H1 (cell line): Measurements from ENCODE around the gene HPD. TPM values are rescaled to one million over a fixed set of nuclear protein-coding genes. Genes with fewer than 3 reads are reported as not detected.

Experiments used
- CTCF ChIA-PET: fragments of 300-600 bp; sonication (Branson Sonifier 250); formaldehyde crosslinking; loops from one replicate; lab custom pipeline; 2021; ENCODE audit not compliant: partially characterized antibody; lab: Charles Lee
- POLR2A ChIA-PET: fragments of 300-600 bp; sonication (Branson Sonifier 250); formaldehyde crosslinking; loops from one replicate; lab custom pipeline; 2021; ENCODE audit warnings: inconsistent platforms; ENCODE audit not compliant: partially characterized antibody; lab: Charles Lee
- DNase-seq, 2 experiments: peaks; one replicate each; pipeline versions ENCODE4 v3.0.0 to v3.0.0-alpha.2; 2010 to 2022; ENCODE audit warnings: low spot score in 2 of 2, low read depth in 1 of 2, mixed read lengths in 1 of 2
- FAIRE-seq: peaks from 2 replicates; lab custom pipeline; 2011; peaks lifted over from hg19 to GRCh38; lab: Jason Lieb, UNC
- H2AFZ ChIP-seq: 2 replicates; pipeline ENCODE4 v1.8.1; 2012; ENCODE audit warnings: low read length, inconsistent platforms
- H2AK5ac ChIP-seq: 2 replicates; pipeline ENCODE4 v1.6.1; 2013; ENCODE audit warnings: low read depth, low read length
- H2BK120ac ChIP-seq: replicated peaks from 2 replicates; pipeline ENCODE3; 2013; ENCODE audit warnings: low read depth, low read length, inconsistent platforms
- H2BK12ac ChIP-seq: 2 replicates; pipeline ENCODE4 v1.6.1; 2013; ENCODE audit warnings: low read depth, low read length
- H2BK15ac ChIP-seq: 2 replicates; pipeline ENCODE4 v1.6.1; 2013; ENCODE audit warnings: low read length
- H2BK20ac ChIP-seq: 2 replicates; pipeline ENCODE4 v1.6.1; 2013; ENCODE audit warnings: low read length
- H2BK5ac ChIP-seq: 2 replicates; pipeline ENCODE4 v1.6.1; 2013; ENCODE audit warnings: low read depth, low read length
- H3K14ac ChIP-seq: 2 replicates; pipeline ENCODE4 v1.6.1; 2013; ENCODE audit warnings: inconsistent platforms; ENCODE audit not compliant: insufficient read length
- H3K18ac ChIP-seq: 2 replicates; pipeline ENCODE4 v1.6.1; 2013; ENCODE audit warnings: low read length; ENCODE audit errors: extremely low read depth
- H3K23ac ChIP-seq: 2 replicates; pipeline ENCODE4 v1.6.1; 2013; ENCODE audit warnings: inconsistent platforms; ENCODE audit not compliant: insufficient read length
- H3K23me2 ChIP-seq: 2 replicates; pipeline ENCODE4 v1.6.1; 2013; ENCODE audit warnings: low read depth, low read length
- H3K27ac ChIP-seq: 2 replicates; pipeline ENCODE4 v1.6.1; 2011; ENCODE audit warnings: low read depth, low read length, inconsistent platforms
- H3K27me3 ChIP-seq, 4 experiments: replicated peaks in 1 of 4; 1 replicate in 1 of 4; 2 replicates in 3 of 4; pipeline versions ENCODE4 v1.6.1 to v1.8.1; 2011 to 2013; ENCODE audit warnings: low read length in 3 of 4, mild to moderate bottlenecking in 3 of 4, inconsistent platforms in 2 of 4, mixed read lengths in 2 of 4, moderate library complexity in 1 of 4; ENCODE audit not compliant: control insufficient read depth in 3 of 4, insufficient read depth in 3 of 4; ENCODE audit errors: extremely low read depth in 1 of 4
- H3K36me3 ChIP-seq, 4 experiments: 2 replicates each; pipeline versions ENCODE4 v1.6.1 to v1.8.1; 2011 to 2013; ENCODE audit warnings: mild to moderate bottlenecking in 4 of 4, low read length in 3 of 4, moderate library complexity in 2 of 4, control low read depth in 1 of 4, inconsistent platforms in 1 of 4; ENCODE audit not compliant: insufficient read depth in 4 of 4, control insufficient read depth in 2 of 4
- H3K4ac ChIP-seq: replicated peaks from 2 replicates; pipeline ENCODE3; 2013; ENCODE audit warnings: low read length, low read depth, mixed read lengths, inconsistent platforms; ENCODE audit not compliant: insufficient read length
- H3K4me1 ChIP-seq, 4 experiments: replicated peaks in 1 of 4; 1 replicate in 1 of 4; 2 replicates in 3 of 4; pipeline versions ENCODE4 v1.6.1 to v1.8.1; 2011 to 2013; ENCODE audit warnings: low read length in 3 of 4, inconsistent platforms in 2 of 4, mixed read lengths in 1 of 4; ENCODE audit not compliant: insufficient read depth in 4 of 4, control insufficient read depth in 3 of 4
- H3K4me2 ChIP-seq, 2 experiments: 2 replicates each; pipeline versions ENCODE4 v1.6.1 to v1.8.1; 2011 to 2013; ENCODE audit warnings: low read depth in 2 of 2, low read length in 2 of 2, control low read depth in 1 of 2, inconsistent platforms in 1 of 2, mild to moderate bottlenecking in 1 of 2; ENCODE audit not compliant: insufficient read depth in 1 of 2
- H3K4me3 ChIP-seq, 4 experiments: fragments of 200-600, 300-600 bp in 1 of 4; sonication (generic), shearing (Covaris generic), sonication (Bioruptor Twin) in 1 of 4; 2 replicates each; pipeline versions ENCODE4 v1.5.1 to v1.8.1; 2011 to 2016; ENCODE audit warnings: low read length in 4 of 4, low read depth in 3 of 4, control low read depth in 2 of 4, inconsistent platforms in 2 of 4, mild to moderate bottlenecking in 2 of 4, mixed read lengths in 1 of 4, moderate library complexity in 1 of 4; ENCODE audit not compliant: insufficient read depth in 2 of 4; ENCODE audit errors: extremely low read depth in 1 of 4
- H3K56ac ChIP-seq: replicated peaks from 2 replicates; pipeline ENCODE3; 2013; ENCODE audit warnings: low read depth, mild to moderate bottlenecking, mixed read lengths, low read length, inconsistent platforms; ENCODE audit not compliant: insufficient read length
- H3K79me1 ChIP-seq: 2 replicates; pipeline ENCODE4 v1.6.1; 2013; ENCODE audit warnings: low read depth, low read length, control low read depth
- H3K79me2 ChIP-seq, 2 experiments: 2 replicates each; pipeline versions ENCODE4 v1.6.1 to v1.8.1; 2012 to 2013; ENCODE audit warnings: low read length in 2 of 2, mild to moderate bottlenecking in 2 of 2, inconsistent platforms in 1 of 2; ENCODE audit not compliant: insufficient read depth in 2 of 2, control insufficient read depth in 1 of 2
- H3K9ac ChIP-seq, 4 experiments: replicated peaks in 1 of 4; 1 replicate in 1 of 4; 2 replicates in 3 of 4; pipeline versions ENCODE4 v1.6.1 to v1.8.1; 2011 to 2013; ENCODE audit warnings: low read depth in 3 of 4, low read length in 3 of 4, control low read depth in 2 of 4, mild to moderate bottlenecking in 2 of 4, moderate library complexity in 2 of 4, inconsistent platforms in 1 of 4; ENCODE audit errors: extremely low read depth in 1 of 4
- H3K9me3 ChIP-seq, 2 experiments: 2 replicates each; pipeline versions ENCODE4 v1.6.1 to v1.8.1; 2012 to 2013; ENCODE audit warnings: mild to moderate bottlenecking in 2 of 2, moderate library complexity in 2 of 2, control low read depth in 1 of 2, inconsistent platforms in 1 of 2, low read depth in 1 of 2, low read length in 1 of 2, mixed read lengths in 1 of 2; ENCODE audit not compliant: insufficient read depth in 2 of 2
- H4K20me1 ChIP-seq, 2 experiments: replicated peaks in 1 of 2; 2 replicates each; pipeline versions ENCODE3 to v1.8.1; 2011 to 2013; ENCODE audit warnings: inconsistent platforms in 2 of 2, low read length in 2 of 2, mild to moderate bottlenecking in 1 of 2; ENCODE audit not compliant: insufficient read depth in 2 of 2, control insufficient read depth in 1 of 2
- H4K5ac ChIP-seq: 2 replicates; pipeline ENCODE4 v1.6.1; 2013; ENCODE audit warnings: low read length, low read depth, mixed read lengths, inconsistent platforms; ENCODE audit not compliant: insufficient read length
- H4K8ac ChIP-seq: 2 replicates; pipeline ENCODE4 v1.8.0; 2013; ENCODE audit warnings: mild to moderate bottlenecking, moderate library complexity, low read length, inconsistent platforms; ENCODE audit not compliant: insufficient read depth; ENCODE audit errors: extremely low read depth
- H4K91ac ChIP-seq: replicated peaks from 2 replicates; pipeline ENCODE3; 2013; ENCODE audit warnings: low read length, mixed read lengths, inconsistent platforms; ENCODE audit not compliant: insufficient read length
- GABPA ChIP-seq: IDR thresholded peaks from 2 replicates; pipeline ENCODE4 v1.6.1; 2011; ENCODE audit warnings: mild to moderate bottlenecking, low read length, moderate library complexity, borderline replicate concordance; ENCODE audit not compliant: insufficient read depth
- SIN3A ChIP-seq, 2 experiments: IDR thresholded peaks in 1 of 2; conservative IDR thresholded peaks in 1 of 2; 2 replicates each; pipeline ENCODE4 v1.6.1; 2011 to 2012; ENCODE audit warnings: low read length in 2 of 2, improper control_type of control experiment in 1 of 2, low read depth in 1 of 2, mild to moderate bottlenecking in 1 of 2
- WGBS, 2 experiments: shearing (Covaris generic) in 1 of 2; methylation state at CpG; one replicate each; pipeline versions ENCODE4 v1.1.6 to v1.1.7; 2013 to 2015; ENCODE audit warnings: low lambda C conversion rate in 2 of 2, mixed read lengths in 2 of 2, inconsistent platforms in 1 of 2, low coverage in 1 of 2, missing lambda C conversion rate in 1 of 2; ENCODE audit not compliant: insufficient replicate concordance in 2 of 2, insufficient coverage in 1 of 2, insufficient read length in 1 of 2; ENCODE audit errors: extremely low coverage in 1 of 2, missing lambda C conversion rate in 1 of 2; 5-methylcytosine and 5-hydroxymethylcytosine counted together
- polyA plus RNA-seq, 7 experiments: library from polyadenylated mRNA; depleted of rRNA in 3 of 7; stranded (reverse) in 5 of 7; unstranded in 2 of 7; fragments of >200 nt in 5 of 7; fragments of 200-250 nt in 2 of 7; gene quantifications; 1 replicate in 5 of 7; 2 replicates in 1 of 7; 4 replicates in 1 of 7; pipeline versions ENCODE4 v1.2.1 to v1.2.3, GENCODE V29; 2011 to 2013; ENCODE audit warnings: missing spikeins in 2 of 7, mixed read lengths in 2 of 7
- total RNA-seq: library from RNA; stranded (reverse); fragmentation: NEBNext Ultra II Directional; extraction: Animal tissue kit (Norgen Biotek cat#: 25700); gene quantifications from 2 replicates; pipeline ENCODE4 v1.2.1, GENCODE V29; 2021

HPD gene
- total and polyA plus RNA-seq, 2 of the 8 experiments (the other 6 are each of a cell fraction or from before 2014, with no cell fraction given), result 0.48 to 0.56 TPM

DNA sequence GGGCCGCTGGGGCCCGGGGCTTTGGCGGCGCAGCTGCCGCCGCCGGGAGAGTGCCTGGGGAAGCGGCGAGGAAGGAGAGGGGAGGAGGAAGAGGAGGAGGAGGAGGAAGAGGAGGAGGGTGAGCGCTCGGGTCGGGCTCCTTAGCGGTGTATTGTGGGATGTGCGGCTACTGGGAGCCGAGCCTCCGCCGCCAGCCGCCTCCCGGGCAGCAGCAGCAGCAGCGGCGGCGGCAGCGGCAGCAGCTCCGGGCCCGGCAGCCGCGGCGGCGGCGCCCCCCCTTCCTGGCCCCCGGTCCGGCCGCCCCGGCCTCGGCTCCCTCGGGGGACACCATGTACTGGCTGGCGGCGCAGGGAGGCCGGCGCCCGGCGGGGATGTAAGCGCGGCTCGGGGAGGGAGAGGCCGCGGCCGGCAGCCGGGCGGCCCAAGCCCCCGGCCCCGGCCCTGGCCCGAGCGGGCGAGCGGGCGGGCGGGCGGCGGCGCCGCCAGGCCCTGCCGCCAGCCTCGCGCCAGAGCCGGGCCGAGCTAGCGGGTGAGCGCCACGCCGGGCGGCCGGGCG lies 54.7 kb downstream of the HPD start, which contains the start of gene SETD1B:
Gene SETD1B, plus strand, starts transcription at position 149 of the 556 bp plus-strand sequence. CDS start 729 bp downstream, outside the sequence.
- 0 out of 4 replicates have a peak, but pooled peaks of 1 of the 2 experiments have one; percentile 23 for TF ChIP-seq SIN3A (conservative IDR thresholded peaks at IDR 0.05 in 1 of 2, IDR thresholded peaks at IDR 0.05 in 1 of 2; ENCODE audit: low read depth in 1 of 2, low read length in 2 of 2)
- TF ChIP-seq GABPA, result no peak
- TF ChIP-seq, all 59 proteins: peak for 1
- peak within 1 kb of the TSS; percentile 92 for H4K91ac ChIP-seq
- H3K79me2 ChIP-seq, result peaks cover 0 to 38% of the 10 kb centered on the region in 2 experiments; a peak in 2 of 4 replicates
- H3K23me2 ChIP-seq, result peaks cover 30% of the 10 kb centered on the region
- peaks cover 3 to 20% (median 15%) of the 10 kb centered on the region in 4 experiments for H3K4me1 ChIP-seq
- peak within 1 kb of the TSS; percentile 86 for H2BK5ac ChIP-seq
- 2% methylated on average over 22 of the region's 74 CpGs; no CpG with 5 or more reads in 1 of the 2 experiments for WGBS, 2 experiments
- H3K4me2 ChIP-seq, result peak within 1 kb of the TSS; percentile 92 to 98
- peak within 1 kb of the TSS; percentile 44 for H3K14ac ChIP-seq
- peak within 1 kb of the TSS; percentile 72 for H3K18ac ChIP-seq
- no peak within 1 kb of the TSS for H3K23ac ChIP-seq
- DNase-seq (no peak), FAIRE-seq (no peak)
- H4K8ac ChIP-seq, result peak within 1 kb of the TSS; percentile 94
- H2BK120ac ChIP-seq, result no peak within 1 kb of the TSS
- peaks cover 2 to 4% of the 10 kb centered on the region in 2 experiments for H4K20me1 ChIP-seq
- no peak within 1 kb of the TSS for H2BK20ac ChIP-seq
- H3K4ac ChIP-seq, result peak within 1 kb of the TSS; percentile 14
- no peaks in the 10 kb centered on the region for H3K9me3 ChIP-seq
- ChIA-PET POLR2A (interaction anchor here (0.6 to 34.9 kb wide), 12 partner anchors 4 to 227 kb away, joined by 3 to 958 read pairs (median 8); partner anchors contain the start of genes PSMD9, RHOF and SETD1B), CTCF (interaction anchor here (0.6 to 12.0 kb wide), 3 partner anchors 8 to 1474 kb away, joined by 3 to 363 read pairs (median 21); partner anchors contain the start of gene RHOF)
- H2BK12ac ChIP-seq, result no peak within 1 kb of the TSS; the same call in 1 of the 2 replicates
- peak within 1 kb of the TSS; percentile 82 for H4K5ac ChIP-seq
- peak within 1 kb of the TSS; percentile 70 to 88 (median 84) for H3K4me3 ChIP-seq
- peaks cover 11% of the 10 kb centered on the region for H3K79me1 ChIP-seq
- H3K27me3 ChIP-seq, result no peaks in the 10 kb centered on the region
- H3K27ac ChIP-seq, result peak within 1 kb of the TSS; percentile 97
- no peak within 1 kb of the TSS for H2BK15ac ChIP-seq
- H2AFZ ChIP-seq, result no peak within 1 kb of the TSS
- H3K56ac ChIP-seq, result peak within 1 kb of the TSS; percentile 71
- peak within 1 kb of the TSS; percentile 64 to 98 (median 92) for H3K9ac ChIP-seq
- no peak within 1 kb of the TSS for H2AK5ac ChIP-seq
- peaks cover 0 to 15% (median 3%) of the 10 kb centered on the region in 4 experiments; a peak in 2 of 8 replicates for H3K36me3 ChIP-seq
